Measurements from ENCODE around the gene GABPB1. TPM values are rescaled to one million over a fixed set of nuclear protein-coding genes. Genes with fewer than 3 reads are reported as not detected.

The GABPB1 gene
- total and polyA plus RNA-seq, 10 of the 15 experiments (the other 5 are each of a cell fraction or from before 2014, with no cell fraction given): 13.9 to 48.2 (median 39.8) TPM

DNA sequence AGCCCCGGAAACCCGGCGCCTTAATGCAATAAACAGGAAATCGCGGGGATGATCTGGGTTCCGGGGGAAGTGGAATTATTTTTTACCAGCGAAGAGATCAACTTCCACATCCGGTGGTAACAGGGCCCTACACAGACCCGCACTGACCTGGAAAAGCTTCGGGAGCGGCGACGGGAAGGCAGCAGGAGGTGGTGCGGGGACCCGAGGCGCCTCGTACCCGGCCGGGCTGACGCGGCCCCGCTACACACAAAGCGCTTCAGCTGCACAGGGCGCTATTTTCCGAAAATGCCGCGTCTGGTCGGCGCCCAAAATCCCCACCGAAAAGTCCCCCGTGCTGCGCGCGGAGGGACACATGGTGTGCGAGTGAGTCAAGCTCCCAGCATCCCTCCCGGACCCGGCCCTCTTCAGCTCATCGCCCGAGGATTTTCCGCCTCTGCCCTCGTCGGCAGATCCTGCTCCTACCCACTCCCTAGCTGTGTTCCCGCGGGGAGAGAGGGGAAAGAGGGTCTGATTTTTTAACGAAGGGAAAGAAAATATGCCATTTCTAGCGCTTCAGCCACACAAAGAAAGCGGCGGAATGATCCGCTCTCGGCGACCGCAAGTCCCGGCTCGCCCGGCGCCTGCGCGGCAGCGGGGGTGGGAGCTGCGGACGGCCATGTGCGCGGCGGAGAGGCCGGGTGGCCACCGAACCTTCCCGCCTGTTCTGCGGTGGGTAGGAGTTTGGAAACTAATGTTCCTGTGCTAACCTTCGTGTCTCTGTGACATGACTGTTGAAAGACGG lies at the start of gene GABPB1 (continued):
- TF ChIP-seq REST (IDR thresholded peaks at IDR 0.05; ENCODE audit: low read depth, low read length) (0 out of 2 replicates have a peak, but pooled peaks have one; percentile 9), WRNIP1 (IDR thresholded peaks at IDR 0.05; ENCODE audit: borderline replicate concordance, low read depth, low read length) (no peak), RBBP5 (conservative IDR thresholded peaks at IDR 0.05) (no peak), USF2 (IDR thresholded peaks at IDR 0.05; ENCODE audit: borderline replicate concordance, low read depth, low read length) (no peak), ZBED1 (IDR thresholded peaks at IDR 0.05; ENCODE audit: borderline replicate concordance) (peak; percentile 54; the same call in 1 of the 2 replicates), SPI1 (IDR thresholded peaks at IDR 0.05; ENCODE audit: borderline replicate concordance, insufficient read depth, low read depth, low read length) (peak; percentile 35; the same call in 1 of the 2 replicates), MTA3 (IDR thresholded peaks at IDR 0.05; ENCODE audit: borderline replicate concordance, low read length) (peak; percentile 91), GATAD2B (conservative IDR thresholded peaks at IDR 0.05; ENCODE audit: low read depth) (peak; percentile 75; the same call in 1 of the 2 replicates), FOXK2 (IDR thresholded peaks at IDR 0.05) (no peak; the same call in 1 of the 2 replicates), ZNF274 (IDR thresholded peaks at IDR 0.05; ENCODE audit: insufficient read depth, insufficient read length) (no peak), JUNB (IDR thresholded peaks at IDR 0.05) (no peak), IRF3 (IDR thresholded peaks at IDR 0.05) (no peak), PAX8 (IDR thresholded peaks at IDR 0.05) (no peak), MEF2A (IDR thresholded peaks at IDR 0.05; ENCODE audit: insufficient read depth, low read depth, low read length) (0 out of 2 replicates have a peak, but pooled peaks have one; percentile 35), ZNF384 (IDR thresholded peaks at IDR 0.05; ENCODE audit: borderline replicate concordance, low read depth, low read length) (no peak; the same call in 1 of the 2 replicates), SMC3 (IDR thresholded peaks at IDR 0.05; ENCODE audit: borderline replicate concordance, low read length) (no peak), TARDBP (IDR thresholded peaks at IDR 0.05; ENCODE audit: borderline replicate concordance) (peak; percentile 88), RB1 (IDR thresholded peaks at IDR 0.05; ENCODE audit: borderline replicate concordance) (peak; percentile 94; the same call in 1 of the 2 replicates), CEBPB (IDR thresholded peaks at IDR 0.05; ENCODE audit: borderline replicate concordance in 1 of 2, low read depth in 2 of 2, low read length in 2 of 2) (no peak), NFYA (IDR thresholded peaks at IDR 0.05; ENCODE audit: borderline replicate concordance, low read depth, low read length) (no peak)
- TF ChIP-seq, protein P1, sequence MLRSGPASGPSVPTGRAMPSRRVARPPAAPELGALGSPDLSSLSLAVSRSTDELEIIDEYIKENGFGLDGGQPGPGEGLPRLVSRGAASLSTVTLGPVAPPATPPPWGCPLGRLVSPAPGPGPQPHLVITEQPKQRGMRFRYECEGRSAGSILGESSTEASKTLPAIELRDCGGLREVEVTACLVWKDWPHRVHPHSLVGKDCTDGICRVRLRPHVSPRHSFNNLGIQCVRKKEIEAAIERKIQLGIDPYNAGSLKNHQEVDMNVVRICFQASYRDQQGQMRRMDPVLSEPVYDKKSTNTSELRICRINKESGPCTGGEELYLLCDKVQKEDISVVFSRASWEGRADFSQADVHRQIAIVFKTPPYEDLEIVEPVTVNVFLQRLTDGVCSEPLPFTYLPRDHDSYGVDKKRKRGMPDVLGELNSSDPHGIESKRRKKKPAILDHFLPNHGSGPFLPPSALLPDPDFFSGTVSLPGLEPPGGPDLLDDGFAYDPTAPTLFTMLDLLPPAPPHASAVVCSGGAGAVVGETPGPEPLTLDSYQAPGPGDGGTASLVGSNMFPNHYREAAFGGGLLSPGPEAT (IDR thresholded peaks at IDR 0.05; ENCODE audit: low read depth): peak; percentile 99
- TF ChIP-seq, protein P2, sequence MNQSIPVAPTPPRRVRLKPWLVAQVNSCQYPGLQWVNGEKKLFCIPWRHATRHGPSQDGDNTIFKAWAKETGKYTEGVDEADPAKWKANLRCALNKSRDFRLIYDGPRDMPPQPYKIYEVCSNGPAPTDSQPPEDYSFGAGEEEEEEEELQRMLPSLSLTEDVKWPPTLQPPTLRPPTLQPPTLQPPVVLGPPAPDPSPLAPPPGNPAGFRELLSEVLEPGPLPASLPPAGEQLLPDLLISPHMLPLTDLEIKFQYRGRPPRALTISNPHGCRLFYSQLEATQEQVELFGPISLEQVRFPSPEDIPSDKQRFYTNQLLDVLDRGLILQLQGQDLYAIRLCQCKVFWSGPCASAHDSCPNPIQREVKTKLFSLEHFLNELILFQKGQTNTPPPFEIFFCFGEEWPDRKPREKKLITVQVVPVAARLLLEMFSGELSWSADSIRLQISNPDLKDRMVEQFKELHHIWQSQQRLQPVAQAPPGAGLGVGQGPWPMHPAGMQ (IDR thresholded peaks at IDR 0.05; ENCODE audit: borderline replicate concordance): no peak

Data from GM12878 (cell line).